Osteoblast (primary cell): ENCODE results near the gene PAK1. TPM values are rescaled to one million over a fixed set of nuclear protein-coding genes. Genes with fewer than 3 reads are reported as not detected.

Source experiments
- DNase-seq: peaks from one replicate; pipeline ENCODE4 v3.0.0; 2011; ENCODE audit warnings: low spot score, mixed read lengths; ENCODE audit not compliant: insufficient read length; ENCODE audit errors: missing footprints
- H2AFZ ChIP-seq: 2 replicates; pipeline ENCODE4 v1.6.0; 2011; ENCODE audit warnings: mild to moderate bottlenecking, low read length
- H3K27ac ChIP-seq: 2 replicates; pipeline ENCODE4 v1.5.1; 2011; ENCODE audit warnings: mild to moderate bottlenecking, low read depth, low read length, moderate library complexity
- H3K27me3 ChIP-seq: 2 replicates; pipeline ENCODE4 v1.6.0; 2012; ENCODE audit warnings: mild to moderate bottlenecking, control low read depth, inconsistent platforms, low read length, moderate library complexity; ENCODE audit not compliant: insufficient read depth
- H3K36me3 ChIP-seq: 2 replicates; pipeline ENCODE4 v1.5.1; 2011; ENCODE audit warnings: mild to moderate bottlenecking, low read length, control low read depth, moderate library complexity; ENCODE audit not compliant: insufficient read depth
- H3K4me1 ChIP-seq: 2 replicates; pipeline ENCODE4 v1.5.1; 2011; ENCODE audit warnings: mild to moderate bottlenecking, low read length, control low read depth, moderate library complexity; ENCODE audit not compliant: insufficient read depth
- H3K4me2 ChIP-seq: 2 replicates; pipeline ENCODE4 v1.6.0; 2011; ENCODE audit warnings: mild to moderate bottlenecking, low read length; ENCODE audit not compliant: insufficient read depth
- H3K4me3 ChIP-seq: fragments of 200-600 bp; sonication (generic); 3 replicates; pipeline ENCODE4 v1.5.1; 2012; ENCODE audit warnings: mild to moderate bottlenecking, low read length, inconsistent platforms; ENCODE audit not compliant: insufficient read depth
- H3K79me2 ChIP-seq: 2 replicates; pipeline ENCODE4 v1.6.0; 2012; ENCODE audit warnings: mild to moderate bottlenecking, low read length, control low read depth, inconsistent platforms; ENCODE audit not compliant: insufficient read depth
- H3K9me3 ChIP-seq: 2 replicates; pipeline ENCODE4 v1.5.1; 2011; ENCODE audit warnings: low read depth, low read length, control low read depth
- H4K20me1 ChIP-seq: 2 replicates; pipeline ENCODE4 v1.6.0; 2012; ENCODE audit warnings: mild to moderate bottlenecking, low read length, control low read depth; ENCODE audit not compliant: insufficient read depth
- CTCF ChIP-seq: IDR thresholded peaks from 2 replicates; pipeline ENCODE4 v1.5.1; 2011; ENCODE audit warnings: mild to moderate bottlenecking, low read depth, low read length, moderate library complexity; ENCODE audit errors: extremely low read depth
- total RNA-seq: library from RNA; depleted of rRNA; stranded (reverse); fragments of >200 nt; gene quantifications from 2 replicates; pipeline ENCODE4 v1.2.3, GENCODE V29; 2012

The PAK1 gene
- total RNA-seq, 1 donor, result 34.4 TPM

GRCh38 chr11:77299528-77299993, 174.3 kb downstream of the PAK1 start:
- no peak for DNase-seq
- H3K79me2 ChIP-seq, result no peaks in the 10 kb centered on the region
- H3K4me2 ChIP-seq, result no peak overlapping the region
- no peaks in the 10 kb centered on the region for H3K4me1 ChIP-seq
- no peak for TF ChIP-seq CTCF
- H3K36me3 ChIP-seq, result no peaks in the 10 kb centered on the region
- no peaks in the 10 kb centered on the region for H4K20me1 ChIP-seq
- no peak overlapping the region for H2AFZ ChIP-seq
- no peak overlapping the region for H3K27ac ChIP-seq
- H3K27me3 ChIP-seq, result no peaks in the 10 kb centered on the region
- H3K4me3 ChIP-seq, result no peak overlapping the region
- no peaks in the 10 kb centered on the region for H3K9me3 ChIP-seq

- no peak for TF ChIP-seq CTCF
- H3K27ac ChIP-seq, result no peak overlapping the region
- no peak for DNase-seq
Observed at GRCh38 chr11:77294040-77294439, 179.9 kb downstream of the PAK1 start.

GRCh38 chr11:77289737-77290136, 184.2 kb downstream of the PAK1 start:
- Histone ChIP-seq H3K79me2 (no peaks in the 10 kb centered on the region), H3K36me3 (no peaks in the 10 kb centered on the region), H3K27ac (no peak overlapping the region), H3K4me1 (peaks cover 14% of the 10 kb centered on the region), H3K4me3 (no peak overlapping the region), H3K27me3 (no peaks in the 10 kb centered on the region), H4K20me1 (no peaks in the 10 kb centered on the region), H2AFZ (no peak overlapping the region), H3K4me2 (no peak overlapping the region), H3K9me3 (no peaks in the 10 kb centered on the region)
- no peak for TF ChIP-seq CTCF
- no peak for DNase-seq

More at GRCh38 chr11:77294040-77294439, 179.9 kb downstream of the PAK1 start:
- Histone ChIP-seq H3K4me1 (no peaks in the 10 kb centered on the region), H3K36me3 (no peaks in the 10 kb centered on the region), H3K4me2 (no peak overlapping the region), H4K20me1 (no peaks in the 10 kb centered on the region), H2AFZ (no peak overlapping the region), H3K4me3 (no peak overlapping the region), H3K79me2 (no peaks in the 10 kb centered on the region), H3K27me3 (no peaks in the 10 kb centered on the region), H3K9me3 (no peaks in the 10 kb centered on the region)

- peak; percentile 83 for DNase-seq
- H2AFZ ChIP-seq, result no peak overlapping the region
- no peaks in the 10 kb centered on the region for H3K9me3 ChIP-seq
Observed at GRCh38 chr11:77287615-77288273, 186.2 kb downstream of the PAK1 start.

More at GRCh38 chr11:77287615-77288273, 186.2 kb downstream of the PAK1 start:
- Histone ChIP-seq H3K27ac (no peak overlapping the region), H3K4me3 (no peak overlapping the region), H4K20me1 (no peaks in the 10 kb centered on the region), H3K27me3 (no peaks in the 10 kb centered on the region), H3K4me1 (peaks cover 21% of the 10 kb centered on the region), H3K36me3 (no peaks in the 10 kb centered on the region), H3K79me2 (no peaks in the 10 kb centered on the region), H3K4me2 (peak overlapping the region; percentile 38)
- no peak for TF ChIP-seq CTCF
